GM19397 (cell line): ENCODE measurements around the gene KRTAP4-4.
"Not testable (repeated sequence)": the region's sequence is repeated elsewhere in the genome, so short reads cannot be mapped to it uniquely, and the experiment has no call there.

Experiments
- ATAC-seq: cut with Tn5 transposase; IDR thresholded peaks from one replicate; pipeline ENCODE4 v1.9.1; 2021; ENCODE audit warnings: mild to moderate bottlenecking, moderate library complexity; ENCODE audit not compliant: unreplicated experiment

Gene KRTAP4-4

GRCh38 chr17:41148971-41149651 is 11.4 kb downstream of the KRTAP4-4 start:
- not testable (repeated sequence) for ATAC-seq

GRCh38 chr17:41147531-41148204 is 12.9 kb downstream of the KRTAP4-4 start:
- ATAC-seq: no peak

DNA sequence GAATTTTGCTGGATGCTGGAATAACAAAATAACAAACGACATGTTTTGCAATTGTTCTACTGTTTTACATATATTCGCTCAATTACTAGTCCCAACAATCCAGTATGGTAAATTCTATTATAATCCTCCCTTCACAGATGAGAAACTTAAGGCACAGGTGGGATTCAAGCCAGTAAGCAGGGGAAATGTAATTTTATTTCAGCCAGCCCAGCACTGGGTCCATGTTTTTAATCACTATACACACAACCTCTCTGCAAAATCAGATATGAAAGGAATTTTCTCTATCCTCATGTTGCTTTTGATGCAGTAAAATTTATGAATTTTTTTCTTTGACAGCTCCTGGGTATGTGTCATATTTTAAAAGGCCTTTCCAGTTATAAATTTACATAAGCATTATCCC is 15.3 kb downstream of the KRTAP4-4 start:
- no peak for ATAC-seq

- ATAC-seq: no peak
Observed at GRCh38 chr17:41144846-41145245, 15.7 kb downstream of the KRTAP4-4 start.

DNA sequence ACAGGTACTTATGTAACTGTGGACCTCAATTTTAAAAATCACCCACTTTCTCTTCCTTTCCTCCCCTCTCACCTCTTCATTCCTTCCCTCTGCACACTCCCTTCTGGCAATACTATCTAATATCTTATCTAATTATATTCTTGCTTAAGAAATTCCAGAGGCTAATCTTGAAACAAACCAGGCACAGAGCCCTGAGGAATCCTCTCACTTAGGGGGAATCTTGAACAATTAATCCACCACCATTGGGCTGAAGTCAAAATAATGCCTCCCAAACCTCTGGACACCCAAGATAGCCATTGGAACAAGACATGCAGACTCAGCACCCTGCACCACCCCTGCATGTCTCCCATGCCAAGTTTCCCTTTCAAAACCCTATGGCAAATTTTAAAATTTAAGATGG is 19.2 kb downstream of the KRTAP4-4 start:
- ATAC-seq: no peak

DNA sequence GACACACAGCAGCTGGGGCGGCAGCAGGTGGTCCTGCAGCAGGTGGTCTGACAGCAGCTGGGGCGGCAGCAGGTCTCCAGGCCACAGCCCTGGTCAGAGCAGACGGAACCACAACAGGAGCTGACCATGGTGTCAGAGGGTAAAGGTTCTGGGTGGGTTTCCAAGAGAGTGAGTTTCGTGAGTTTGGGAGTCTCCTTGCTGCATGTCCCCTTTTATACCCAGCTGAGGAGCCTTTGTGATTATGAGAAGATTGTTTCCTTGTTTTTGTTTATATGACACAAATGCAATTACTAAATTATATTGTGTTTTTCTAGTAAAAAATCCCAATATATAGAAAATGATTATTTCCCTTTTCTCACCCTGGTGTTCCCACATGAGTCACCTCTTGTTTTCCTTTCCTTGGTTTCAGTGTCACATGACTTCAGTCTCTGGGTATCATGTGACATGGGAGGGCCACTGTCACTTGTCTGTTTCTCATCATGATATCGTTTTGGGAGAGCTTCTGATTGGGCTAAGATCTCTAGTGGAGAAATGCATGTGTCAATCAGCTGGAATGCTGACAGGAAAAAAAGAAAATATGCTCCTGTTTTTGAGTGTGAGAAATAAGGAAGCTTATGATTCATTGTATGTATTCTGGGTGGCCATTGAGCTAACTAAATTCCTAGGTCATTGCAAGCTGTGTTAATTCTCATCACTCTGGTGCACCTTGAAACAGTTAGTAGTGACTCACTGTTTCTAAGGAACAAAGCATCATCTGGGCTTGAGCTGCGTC is 20.0 kb downstream of the KRTAP4-4 start, which contains the start of gene KRTAP4-6:
Gene KRTAP4-6 (minus strand): TSS at position 185 of the 772 bp plus-strand sequence. CDS start 57 bp downstream, at position 128.
- ATAC-seq: no peak

GRCh38 chr17:41139865-41140264 is 20.7 kb downstream of the KRTAP4-4 start:
- not testable (repeated sequence) for ATAC-seq

- ATAC-seq: no peak
Observed at GRCh38 chr17:41133880-41134735, 26.4 kb downstream of the KRTAP4-4 start.

- ATAC-seq: no peak
Observed at GRCh38 chr17:41131979-41132378, 28.6 kb downstream of the KRTAP4-4 start.

DNA sequence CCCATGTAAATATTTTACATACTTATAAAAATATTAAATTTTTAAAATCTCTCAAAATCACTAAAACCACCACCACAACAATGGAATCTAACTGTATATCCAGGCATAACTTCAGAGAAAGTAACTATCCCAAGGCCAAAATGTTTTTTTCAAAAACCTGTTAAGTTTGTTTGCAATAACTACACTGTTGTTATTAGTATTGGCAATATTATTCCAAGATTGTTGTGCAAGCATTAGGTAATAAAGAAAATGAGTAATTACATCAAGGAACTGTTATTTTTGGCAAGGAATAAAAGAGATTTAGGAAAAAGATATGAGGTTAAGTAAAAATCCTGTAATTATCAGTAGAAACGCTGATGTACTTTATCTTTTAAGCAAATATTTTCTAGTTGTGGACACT is 33.2 kb downstream of the KRTAP4-4 start:
- no peak for ATAC-seq

- no peak for ATAC-seq
Observed at GRCh38 chr17:41126412-41126811, 34.1 kb downstream of the KRTAP4-4 start.

GRCh38 chr17:41125064-41125463 is 35.5 kb downstream of the KRTAP4-4 start:
- no peak for ATAC-seq

DNA sequence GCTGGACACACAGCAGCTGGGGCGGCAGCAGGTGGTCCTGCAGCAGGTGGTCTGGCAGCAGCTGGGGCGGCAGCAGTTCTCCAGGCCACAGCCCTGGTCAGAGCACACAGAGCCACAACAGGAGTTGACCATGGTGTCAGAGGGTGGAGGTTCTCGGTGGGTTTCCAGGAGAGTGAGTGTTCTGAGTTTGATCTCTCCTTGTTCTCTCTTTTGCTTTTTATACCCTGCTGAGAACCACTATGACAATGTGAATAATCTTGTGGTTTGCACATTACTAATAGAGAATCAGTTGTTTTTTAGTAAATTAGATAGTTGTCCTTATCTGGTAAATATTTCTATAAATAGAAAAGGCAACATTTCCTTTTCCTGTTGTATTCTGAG is 36.6 kb downstream of the KRTAP4-4 start, which contains the start of gene KRTAP4-12:
Gene KRTAP4-12 (minus strand): TSS at position 192 of the 381 bp plus-strand sequence. CDS start 60 bp downstream, at position 132.
- ATAC-seq: not testable (repeated sequence)

- not testable (repeated sequence) for ATAC-seq
Observed at GRCh38 chr17:41123292-41123990, 37.1 kb downstream of the KRTAP4-4 start.

- ATAC-seq: no peak
Observed at GRCh38 chr17:41121742-41122141, 38.8 kb downstream of the KRTAP4-4 start.

GRCh38 chr17:41119696-41120690 is 40.6 kb downstream of the KRTAP4-4 start:
- ATAC-seq: not testable (repeated sequence)

GRCh38 chr17:41118721-41119120 is 41.8 kb downstream of the KRTAP4-4 start:
- no peak for ATAC-seq

GRCh38 chr17:41117846-41118386 is 42.6 kb downstream of the KRTAP4-4 start, which contains the start of gene KRTAP4-11:
TSS of gene KRTAP4-11 (minus strand) at chr17:41118373. CDS start at chr17:41118315, 58 bp downstream.
- not testable (repeated sequence) for ATAC-seq
